ENCODE results near the gene TUBB8.
A peak's percentile ranks its signal among the peaks of the same experiment; 100 is the strongest.
"Not testable (repeated sequence)": the region's sequence is repeated elsewhere in the genome, so short reads cannot be mapped to it uniquely, and the experiment has no call there.

The TUBB8 gene

GRCh38 chr10:85044-85443 lies 35.9 kb upstream of the TUBB8 start:
- in situ Hi-C loops (cut with MboI; ENCODE audit: low pct_unique_long_range_greater_than_20kb, low sequenced_read_pairs, unreplicated experiment): no loop called here
- TF ChIP-seq CTCF (IDR thresholded peaks at IDR 0.05; ENCODE audit: extremely low read depth, insufficient read depth, missing control alignments): no peak
- no peak for DNase-seq (ENCODE audit: low spot score)

- no peak for TF ChIP-seq CTCF (IDR thresholded peaks at IDR 0.05; ENCODE audit: extremely low read depth, insufficient read depth, missing control alignments)
- DNase-seq (ENCODE audit: low spot score): no peak
- in situ Hi-C loops (cut with MboI; ENCODE audit: low pct_unique_long_range_greater_than_20kb, low sequenced_read_pairs, unreplicated experiment): no loop called here
Measured at GRCh38 chr10:83930-84530, 34.9 kb upstream of the TUBB8 start.

DNA sequence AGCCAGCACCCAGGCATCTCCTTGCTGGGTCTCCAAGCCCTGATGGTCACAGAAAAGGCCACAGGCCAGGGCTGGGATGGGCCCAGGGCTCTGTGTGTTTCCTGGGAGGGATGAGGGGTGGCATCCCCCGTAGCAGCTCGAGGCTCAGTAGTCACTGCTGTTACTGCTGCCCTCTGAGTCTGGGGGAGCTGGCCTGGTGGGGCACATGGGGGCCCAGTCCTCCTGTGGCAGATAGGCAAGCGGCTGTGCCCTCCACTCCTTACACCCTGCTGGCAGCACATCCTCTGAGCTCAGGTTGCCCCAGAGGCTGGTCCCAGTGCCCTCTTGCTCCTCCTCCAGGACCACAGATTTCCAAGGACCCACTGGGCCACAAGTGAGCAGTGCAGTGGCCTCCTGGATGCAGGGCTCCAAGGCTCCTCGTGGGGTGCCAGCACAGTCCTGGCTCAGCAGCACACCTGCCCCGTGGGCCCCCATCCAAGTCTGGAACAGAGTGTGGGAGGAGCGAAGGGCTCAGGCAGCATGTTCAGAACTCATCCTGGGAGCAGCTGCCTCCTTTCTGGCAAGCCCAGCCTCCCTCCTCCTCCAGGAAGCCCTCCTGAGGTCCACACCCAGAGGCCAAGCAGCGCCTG lies 31.5 kb upstream of the TUBB8 start:
- in situ Hi-C loops (cut with MboI; ENCODE audit: low pct_unique_long_range_greater_than_20kb, low sequenced_read_pairs, unreplicated experiment): no loop called here
- no peak for DNase-seq (ENCODE audit: low spot score)
- no peak for TF ChIP-seq CTCF (IDR thresholded peaks at IDR 0.05; ENCODE audit: extremely low read depth, insufficient read depth, missing control alignments)

GRCh38 chr10:79532-80215 lies 30.6 kb upstream of the TUBB8 start:
- in situ Hi-C loops (cut with MboI; ENCODE audit: low pct_unique_long_range_greater_than_20kb, low sequenced_read_pairs, unreplicated experiment): no loop called here
- no peak for TF ChIP-seq CTCF (IDR thresholded peaks at IDR 0.05; ENCODE audit: extremely low read depth, insufficient read depth, missing control alignments)
- no peak for DNase-seq (ENCODE audit: low spot score)

DNA sequence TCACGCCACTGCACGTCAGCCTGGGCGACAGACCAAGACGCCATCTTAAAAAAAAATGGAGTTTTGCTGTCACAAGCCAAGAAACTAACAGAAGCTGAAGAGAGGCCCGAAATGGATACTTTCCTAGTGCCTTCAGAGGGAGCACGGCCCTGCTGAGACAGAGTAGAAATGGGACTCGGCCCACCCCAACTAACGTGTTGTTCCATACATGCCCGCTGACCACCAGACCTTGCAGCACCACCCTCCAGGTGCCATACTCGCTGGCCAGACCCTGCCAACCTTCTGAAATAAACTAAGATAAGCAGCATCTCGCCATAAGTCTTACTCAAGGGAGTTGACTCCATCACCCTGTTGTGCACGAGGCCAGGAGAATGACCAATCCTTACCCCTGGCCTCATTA lies 29.5 kb upstream of the TUBB8 start:
- TF ChIP-seq CTCF (IDR thresholded peaks at IDR 0.05; ENCODE audit: extremely low read depth, insufficient read depth, missing control alignments): no peak
- DNase-seq (ENCODE audit: low spot score): no peak
- in situ Hi-C loops (cut with MboI; ENCODE audit: low pct_unique_long_range_greater_than_20kb, low sequenced_read_pairs, unreplicated experiment): no loop called here

DNA sequence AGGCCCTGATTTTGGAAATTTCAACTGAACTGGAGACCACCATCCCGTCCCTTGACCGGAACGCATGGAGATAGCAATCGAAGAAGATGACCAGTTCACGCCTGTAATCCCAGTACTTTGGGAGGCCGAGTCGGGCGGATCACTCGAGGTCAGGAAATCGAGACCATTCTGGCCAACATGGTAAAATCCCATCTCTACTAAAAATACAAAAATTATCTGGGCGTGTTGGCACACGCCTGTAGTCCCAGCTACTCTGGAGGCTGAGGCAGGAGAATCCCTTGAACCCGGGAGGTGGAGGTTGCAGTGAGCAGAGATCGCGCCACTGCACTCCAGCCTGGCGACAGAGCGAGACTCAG lies 25.1 kb upstream of the TUBB8 start:
- DNase-seq (ENCODE audit: low spot score); in situ Hi-C loops (cut with MboI; ENCODE audit: low pct_unique_long_range_greater_than_20kb, low sequenced_read_pairs, unreplicated experiment): not testable (repeated sequence)

DNA sequence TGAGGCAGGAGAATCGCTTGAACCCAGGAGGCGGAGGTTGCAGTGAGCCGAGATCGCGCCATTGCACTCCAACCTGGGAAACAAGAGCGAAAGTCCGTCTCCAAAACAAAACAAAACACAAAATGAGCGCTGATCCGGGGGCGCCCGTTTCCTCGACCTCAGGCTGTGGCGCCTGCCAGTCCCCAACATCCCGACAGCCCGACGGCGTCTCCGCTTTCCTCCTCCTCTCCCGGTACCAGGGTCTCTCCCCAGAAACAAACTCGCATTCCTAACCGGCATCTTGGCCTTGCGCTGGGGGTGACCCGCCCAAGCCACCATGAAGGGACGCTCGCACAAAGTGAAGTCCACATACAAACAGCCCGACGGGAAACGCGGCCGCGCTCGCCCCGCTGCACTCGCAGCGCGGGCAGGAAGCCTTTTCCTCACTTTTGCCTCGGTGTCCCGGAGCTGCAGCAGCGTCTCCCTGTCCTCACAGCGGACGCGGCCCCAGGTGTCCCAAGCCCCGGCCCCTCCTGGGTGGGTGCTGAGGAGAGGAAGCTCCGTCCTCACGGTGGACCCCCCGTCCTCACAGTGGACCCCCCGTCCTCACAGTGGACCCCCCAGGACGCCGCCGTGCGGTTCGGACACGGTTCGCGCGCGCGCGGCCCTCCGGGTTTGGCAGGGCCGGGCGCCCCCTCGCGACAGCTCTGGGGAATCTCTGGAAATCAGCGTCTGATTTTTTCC lies 24.6 kb upstream of the TUBB8 start:
- TF ChIP-seq CTCF (IDR thresholded peaks at IDR 0.05; ENCODE audit: extremely low read depth, insufficient read depth, missing control alignments): peak; percentile 77
- in situ Hi-C loops (cut with MboI; ENCODE audit: low pct_unique_long_range_greater_than_20kb, low sequenced_read_pairs, unreplicated experiment): not testable (repeated sequence)
- DNase-seq (ENCODE audit: low spot score): peak; percentile 43

- in situ Hi-C loops (cut with MboI; ENCODE audit: low pct_unique_long_range_greater_than_20kb, low sequenced_read_pairs, unreplicated experiment): not testable (repeated sequence)
Measured at GRCh38 chr10:68156-68555, 19.1 kb upstream of the TUBB8 start.

DNA sequence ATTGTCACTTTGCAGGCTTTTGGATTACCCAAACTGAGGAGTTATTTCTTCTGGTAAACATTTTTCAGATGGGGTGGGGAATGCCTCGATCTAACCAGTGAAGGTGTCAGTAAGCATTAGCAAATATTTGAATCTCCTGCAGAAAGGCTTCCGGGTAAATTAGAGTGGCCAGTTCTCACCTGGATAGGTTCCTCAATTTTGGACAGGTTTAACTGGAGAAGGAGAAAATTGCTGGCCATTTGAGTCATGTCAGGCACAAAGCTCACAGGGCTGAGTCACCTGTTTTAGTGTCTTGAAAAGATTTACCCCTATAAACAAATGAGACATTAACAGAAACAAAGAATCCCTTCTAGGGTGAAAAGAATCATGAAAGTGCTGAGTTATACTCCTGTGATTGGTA lies 830 bp upstream of the TUBB8 start:
- in situ Hi-C loops (cut with MboI; ENCODE audit: low pct_unique_long_range_greater_than_20kb, low sequenced_read_pairs, unreplicated experiment); DNase-seq (ENCODE audit: low spot score): not testable (repeated sequence)

More at GRCh38 chr10:68156-68555, 19.1 kb upstream of the TUBB8 start:
- not testable (repeated sequence) for DNase-seq (ENCODE audit: low spot score)

GRCh38 chr10:47864-48263 lies 1.2 kb downstream of the TUBB8 start:
- in situ Hi-C loops (cut with MboI; ENCODE audit: low pct_unique_long_range_greater_than_20kb, low sequenced_read_pairs, unreplicated experiment); DNase-seq (ENCODE audit: low spot score): not testable (repeated sequence)
